Fibroblast of gingiva (primary cell): ENCODE measurements around the gene IGHMBP2.

ENCODE experiments used
- DNase-seq: peaks from one replicate; pipeline ENCODE4 v3.0.0-alpha.2; 2011; ENCODE audit warnings: low read depth

IGHMBP2 gene

DNA sequence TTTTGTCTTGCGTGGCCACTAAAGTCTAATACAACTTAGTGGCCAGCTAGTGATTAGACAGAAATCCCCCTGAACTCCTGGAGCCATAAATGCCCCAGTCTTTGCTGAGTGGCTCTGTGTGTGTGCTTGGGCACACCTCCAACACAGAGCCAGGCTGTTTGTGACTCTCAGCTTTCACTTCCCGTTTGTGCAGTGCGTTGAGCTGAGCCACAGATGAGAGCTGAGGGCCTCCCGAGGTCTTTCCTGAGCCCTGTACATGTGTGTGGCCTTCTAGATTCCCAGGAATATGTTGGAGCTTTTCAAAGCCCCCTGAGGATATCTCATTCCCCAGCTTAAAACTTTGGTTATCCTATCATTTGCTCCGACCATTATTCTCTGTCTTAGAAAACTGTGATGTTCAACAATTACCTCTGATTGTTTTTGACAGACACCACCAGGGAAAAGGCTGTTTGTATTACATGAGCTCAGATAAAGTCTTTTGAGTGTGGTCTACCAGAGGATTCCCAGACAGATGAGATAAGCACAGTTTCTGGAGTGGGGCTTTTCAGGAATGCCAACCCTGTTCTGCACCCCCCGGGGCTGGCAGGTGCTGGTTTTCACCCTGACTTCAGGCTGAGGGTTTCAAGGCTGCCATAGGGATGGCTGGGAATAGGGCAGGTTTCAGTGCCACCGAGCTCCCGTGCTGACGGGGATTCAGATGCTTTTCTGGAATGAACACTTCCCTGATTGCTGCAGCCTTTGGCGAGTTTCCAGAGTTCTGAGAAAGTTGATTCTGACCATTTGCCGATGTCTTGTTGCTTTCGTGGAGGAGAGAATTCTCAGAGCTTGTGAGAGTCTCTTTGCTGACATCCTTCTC, 23.8 kb downstream of the IGHMBP2 start:
- no peak for DNase-seq

GRCh38 chr11:68928136-68928880, 24.6 kb downstream of the IGHMBP2 start:
- no peak for DNase-seq

- no peak for DNase-seq
Observed at GRCh38 chr11:68929135-68929534, 25.4 kb downstream of the IGHMBP2 start.

GRCh38 chr11:68929706-68930570, 26.2 kb downstream of the IGHMBP2 start:
- no peak for DNase-seq

- DNase-seq, result no peak
Observed at GRCh38 chr11:68930991-68931855, 27.5 kb downstream of the IGHMBP2 start.

GRCh38 chr11:68931911-68932310, 28.2 kb downstream of the IGHMBP2 start:
- DNase-seq, result no peak

DNA sequence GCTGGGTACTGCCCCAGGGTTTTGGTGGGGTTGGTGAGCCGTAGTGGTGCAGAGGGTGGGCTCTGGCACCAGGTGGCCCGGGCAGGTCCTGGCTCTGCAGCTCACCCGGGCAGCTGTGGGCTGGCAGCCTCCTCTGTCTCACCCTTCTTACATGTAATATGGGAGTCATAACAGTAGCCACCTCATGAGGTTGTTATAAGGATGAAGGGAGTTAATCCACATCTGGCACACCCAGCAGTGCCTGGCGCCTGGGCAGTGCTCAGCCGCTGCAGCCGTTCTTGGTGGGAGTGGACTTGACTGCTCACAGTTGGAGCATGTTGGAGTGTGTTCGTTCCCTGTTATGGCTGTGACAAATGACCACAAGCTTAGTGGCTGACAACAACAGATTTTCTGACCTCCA, 28.7 kb downstream of the IGHMBP2 start:
- no peak for DNase-seq

DNA sequence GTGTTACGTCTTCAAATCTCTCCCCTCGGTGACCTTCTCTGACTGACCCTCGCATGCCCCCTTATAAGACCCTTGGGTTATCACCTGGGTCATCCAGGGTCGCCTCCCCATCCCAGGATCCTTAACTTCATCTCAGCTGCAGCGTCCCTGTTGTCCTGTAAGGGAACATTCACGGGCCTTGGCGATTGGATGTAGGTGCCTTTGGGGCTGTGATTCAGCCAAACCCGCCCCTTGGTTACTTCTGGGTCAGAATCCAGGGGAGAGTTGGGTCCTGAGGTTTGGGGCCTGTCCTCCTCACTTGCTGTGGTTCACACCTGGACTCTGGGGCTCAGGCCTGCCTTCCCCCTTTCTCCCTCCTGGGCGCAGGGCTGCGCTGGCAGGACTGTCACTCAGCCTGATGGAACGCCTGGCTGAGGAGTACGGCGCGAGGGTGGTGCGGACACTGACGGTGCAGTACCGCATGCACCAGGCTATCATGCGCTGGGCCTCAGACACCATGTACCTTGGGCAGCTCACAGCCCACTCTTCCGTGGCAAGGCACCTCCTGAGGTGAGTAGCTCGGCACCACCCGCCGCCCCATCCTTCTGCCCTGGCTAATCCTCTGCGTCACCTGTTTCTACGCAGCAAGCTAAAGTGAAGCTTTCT, 29.4 kb downstream of the IGHMBP2 start:
- DNase-seq, result no peak

DNA sequence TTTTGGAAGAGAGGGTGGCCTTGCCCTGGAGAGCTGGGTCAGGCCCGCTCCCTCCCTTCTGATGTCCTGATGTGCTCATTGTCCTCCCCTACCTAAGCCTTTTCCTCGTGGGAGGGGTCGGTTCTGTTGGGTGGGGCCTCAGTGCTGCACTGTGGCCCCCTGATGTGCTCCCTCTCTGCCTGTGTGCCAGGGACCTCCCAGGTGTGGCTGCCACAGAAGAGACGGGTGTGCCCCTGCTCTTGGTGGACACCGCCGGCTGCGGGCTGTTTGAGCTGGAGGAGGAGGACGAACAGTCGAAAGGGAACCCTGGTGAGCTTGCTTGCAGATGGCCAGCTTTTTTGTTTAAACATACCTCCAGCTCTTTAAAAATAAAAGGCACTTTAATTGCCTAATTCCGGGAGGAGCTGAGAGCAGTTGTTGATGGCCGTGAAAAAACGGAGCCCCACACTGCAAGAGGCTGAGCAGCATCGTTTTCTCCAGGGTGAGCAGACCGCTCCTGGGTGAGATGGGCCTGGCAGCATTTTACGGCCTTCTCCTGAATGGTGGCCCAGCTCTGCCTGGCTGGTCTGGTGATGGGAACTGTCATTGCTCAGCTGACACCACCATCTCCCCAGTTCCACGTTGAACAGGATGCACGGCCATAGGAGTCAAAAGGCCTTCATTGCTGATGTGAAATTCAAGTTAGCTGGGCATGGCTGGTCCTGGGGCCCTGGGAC, 30.1 kb downstream of the IGHMBP2 start:
- DNase-seq, result no peak

DNA sequence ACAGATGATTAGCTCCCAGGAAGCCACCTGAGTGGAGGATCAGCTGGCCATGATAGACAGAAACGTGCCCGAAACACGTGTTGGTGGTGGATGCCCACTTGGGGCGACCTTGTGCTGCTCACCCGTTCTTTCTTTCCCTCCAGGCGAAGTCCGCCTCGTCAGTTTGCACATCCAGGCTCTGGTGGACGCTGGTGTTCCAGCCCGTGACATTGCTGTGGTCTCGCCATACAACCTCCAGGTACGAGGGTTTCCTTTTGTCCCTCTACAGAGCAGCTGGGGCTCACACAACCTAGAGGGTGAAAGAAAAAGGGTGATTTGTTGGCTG, 30.6 kb downstream of the IGHMBP2 start:
- no peak for DNase-seq

DNA sequence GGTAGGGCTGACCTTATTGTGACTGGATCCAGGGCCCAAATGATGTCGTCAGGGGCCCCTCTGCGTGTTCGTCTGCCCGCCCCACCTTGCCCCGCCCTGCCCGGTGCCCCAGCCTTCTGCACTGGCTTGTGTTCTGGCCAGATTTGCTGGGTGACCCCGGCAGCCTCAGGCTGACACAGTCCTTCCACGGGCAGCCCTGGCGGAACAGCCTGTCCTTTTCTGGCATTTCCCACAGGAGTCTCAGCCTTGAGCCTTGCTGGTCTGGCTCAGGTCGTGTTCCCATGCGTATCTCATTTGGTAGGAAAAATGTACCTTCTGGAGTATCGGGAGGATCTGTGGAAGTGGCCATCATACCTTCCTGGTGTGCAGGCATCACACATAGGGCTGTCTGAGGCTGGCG, 31.0 kb downstream of the IGHMBP2 start:
- no peak for DNase-seq

GRCh38 chr11:68935066-68935465, 31.4 kb downstream of the IGHMBP2 start:
- DNase-seq, result no peak

- no peak for DNase-seq
Observed at GRCh38 chr11:68935516-68936357, 32.0 kb downstream of the IGHMBP2 start.

DNA sequence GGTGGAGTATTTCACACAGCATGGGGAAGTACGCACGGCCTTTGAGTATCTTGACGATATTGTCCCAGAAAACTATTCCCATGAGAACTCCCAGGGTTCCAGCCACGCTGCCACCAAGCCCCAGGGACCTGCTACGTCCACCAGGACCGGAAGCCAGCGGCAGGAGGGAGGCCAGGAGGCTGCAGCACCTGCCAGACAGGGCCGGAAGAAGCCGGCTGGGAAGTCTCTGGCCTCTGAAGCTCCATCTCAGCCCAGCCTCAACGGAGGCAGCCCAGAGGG, 32.6 kb downstream of the IGHMBP2 start:
- no peak for DNase-seq

GRCh38 chr11:68936676-68937620, 33.3 kb downstream of the IGHMBP2 start:
- DNase-seq, result no peak

GRCh38 chr11:68938088-68938487, 34.4 kb downstream of the IGHMBP2 start:
- no peak for DNase-seq

DNA sequence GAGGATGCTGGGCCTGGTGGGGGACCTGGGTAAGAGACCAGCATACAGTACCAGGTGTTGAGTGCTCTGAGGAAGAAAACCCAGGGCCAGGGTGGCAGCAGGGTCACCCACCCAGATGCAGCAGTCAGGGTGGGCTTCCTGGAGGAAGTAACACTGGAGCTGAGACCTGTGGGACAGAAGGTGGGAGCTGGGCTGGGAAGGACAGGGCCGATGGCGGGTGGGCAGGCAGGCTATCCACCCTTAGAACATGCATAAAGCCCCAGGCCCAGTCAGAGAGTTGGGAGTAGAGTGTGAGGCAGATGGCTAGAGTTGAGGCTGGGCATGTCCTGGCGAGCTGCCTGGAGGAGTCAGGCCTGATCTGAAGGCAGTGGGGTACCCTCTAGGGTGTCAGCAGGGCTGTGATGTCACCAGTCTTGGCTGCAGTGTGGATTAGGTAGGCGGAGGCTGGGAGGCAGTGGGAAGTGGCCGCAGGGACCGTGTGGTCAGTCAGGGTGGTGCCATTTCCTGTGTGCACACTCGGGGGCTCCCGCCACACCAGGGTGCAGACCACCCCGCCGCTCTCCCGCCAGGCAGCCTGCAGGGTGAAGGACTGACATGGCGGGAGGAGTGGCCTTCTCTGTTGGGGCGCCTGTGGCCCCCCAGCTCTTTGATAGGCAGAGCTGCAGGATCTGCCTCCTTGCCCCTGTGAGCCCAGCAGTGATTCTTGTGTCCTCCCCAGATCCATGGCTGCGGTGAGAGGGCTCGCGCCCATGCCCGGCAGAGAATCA, 35.3 kb downstream of the IGHMBP2 start:
- no peak for DNase-seq
